AG04450 (cell line): ENCODE data around the gene DDX55. TPM values are rescaled to one million over a fixed set of nuclear protein-coding genes. Genes with fewer than 3 reads are reported as not detected.

Experiments
- polyA plus RNA-seq: library from polyadenylated mRNA; depleted of rRNA; stranded (reverse); fragments of >200 nt; gene quantifications from 2 replicates; pipeline ENCODE4 v1.2.3, GENCODE V29; 2011; rRNA removed
- small RNA-seq: library from RNA; depleted of rRNA; stranded (forward); fragments of <200 nt; gene quantifications from one replicate; pipeline ENCODE3, GENCODE V24; 2012; ENCODE audit warnings: low read depth; ENCODE audit not compliant: insufficient read length

The DDX55 gene
- polyA plus RNA-seq, 1 experiment, result 15.4 TPM

Small RNAs within 50 kb of the gene (small RNA-seq; reads per million reads assigned to genes)
- not detected for gene SNORA9B

Other genes with a start within 250 kb of the DDX55 start
- gene SBNO1, start 237.3 kb upstream of the DDX55 start, polyA plus RNA-seq, result 12.6 and 16.0 TPM in 2 replicates
- 26.5 and 30.6 TPM in 2 replicates for gene KMT5A, start 218.0 kb upstream of the DDX55 start, polyA plus RNA-seq
- 2.9 and 3.3 TPM in 2 replicates for gene RILPL2, start 165.4 kb upstream of the DDX55 start, polyA plus RNA-seq
- gene SNRNP35, start 144.0 kb upstream of the DDX55 start, polyA plus RNA-seq, result 12.1 and 13.0 TPM in 2 replicates
- gene RILPL1, start 68.4 kb upstream of the DDX55 start, polyA plus RNA-seq, result 18.7 and 19.8 TPM in 2 replicates
- gene TMED2, start 17.5 kb upstream of the DDX55 start, polyA plus RNA-seq, result 241 and 319 TPM in 2 replicates
- 36.6 and 37.8 TPM in 2 replicates for gene EIF2B1, start 31.6 kb downstream of the DDX55 start, polyA plus RNA-seq
- 35.8 and 55.1 TPM in 2 replicates for gene GTF2H3, start 31.7 kb downstream of the DDX55 start, polyA plus RNA-seq
- gene TCTN2, start 69.0 kb downstream of the DDX55 start, polyA plus RNA-seq, result 8.6 and 9.1 TPM in 2 replicates
- gene ATP6V0A2, start 110.3 kb downstream of the DDX55 start, polyA plus RNA-seq, result 28.9 and 30.0 TPM in 2 replicates
- gene DNAH10, start 160.2 kb downstream of the DDX55 start, polyA plus RNA-seq, result 8.6 and 9.1 TPM in 2 replicates